ENCODE data around the gene SLC11A2.

DNA sequence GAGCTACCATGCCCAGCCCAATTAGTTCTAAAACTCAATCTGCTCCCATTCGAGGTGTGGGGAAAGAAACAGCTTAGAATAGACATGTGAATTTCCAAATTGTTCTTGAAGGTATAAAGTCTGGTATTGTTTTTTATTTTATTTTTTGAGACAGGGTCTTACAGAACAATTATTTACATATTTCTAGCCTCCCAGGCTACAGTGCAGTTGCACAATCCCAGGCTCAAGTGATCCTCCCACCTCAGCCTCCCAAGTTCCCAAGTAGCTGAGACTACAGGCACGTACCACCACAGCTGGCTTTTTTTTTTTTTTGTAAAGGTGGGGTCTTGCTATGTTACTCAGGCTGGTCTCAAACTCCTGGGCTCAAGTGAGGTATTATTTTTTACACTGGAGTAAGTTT lies 6.3 kb downstream of the SLC11A2 start:
- no peak for TF ChIP-seq SIN3A (IDR thresholded peaks at IDR 0.05; ENCODE audit: borderline replicate concordance, insufficient read depth, low read length)
- TF ChIP-seq TAF1 (IDR thresholded peaks at IDR 0.05; ENCODE audit: borderline replicate concordance, insufficient read depth, low read length): no peak
- TF ChIP-seq POLR2AphosphoS5 (IDR thresholded peaks at IDR 0.05; ENCODE audit: low read depth, low read length): no peak
- TF ChIP-seq, protein P1, sequence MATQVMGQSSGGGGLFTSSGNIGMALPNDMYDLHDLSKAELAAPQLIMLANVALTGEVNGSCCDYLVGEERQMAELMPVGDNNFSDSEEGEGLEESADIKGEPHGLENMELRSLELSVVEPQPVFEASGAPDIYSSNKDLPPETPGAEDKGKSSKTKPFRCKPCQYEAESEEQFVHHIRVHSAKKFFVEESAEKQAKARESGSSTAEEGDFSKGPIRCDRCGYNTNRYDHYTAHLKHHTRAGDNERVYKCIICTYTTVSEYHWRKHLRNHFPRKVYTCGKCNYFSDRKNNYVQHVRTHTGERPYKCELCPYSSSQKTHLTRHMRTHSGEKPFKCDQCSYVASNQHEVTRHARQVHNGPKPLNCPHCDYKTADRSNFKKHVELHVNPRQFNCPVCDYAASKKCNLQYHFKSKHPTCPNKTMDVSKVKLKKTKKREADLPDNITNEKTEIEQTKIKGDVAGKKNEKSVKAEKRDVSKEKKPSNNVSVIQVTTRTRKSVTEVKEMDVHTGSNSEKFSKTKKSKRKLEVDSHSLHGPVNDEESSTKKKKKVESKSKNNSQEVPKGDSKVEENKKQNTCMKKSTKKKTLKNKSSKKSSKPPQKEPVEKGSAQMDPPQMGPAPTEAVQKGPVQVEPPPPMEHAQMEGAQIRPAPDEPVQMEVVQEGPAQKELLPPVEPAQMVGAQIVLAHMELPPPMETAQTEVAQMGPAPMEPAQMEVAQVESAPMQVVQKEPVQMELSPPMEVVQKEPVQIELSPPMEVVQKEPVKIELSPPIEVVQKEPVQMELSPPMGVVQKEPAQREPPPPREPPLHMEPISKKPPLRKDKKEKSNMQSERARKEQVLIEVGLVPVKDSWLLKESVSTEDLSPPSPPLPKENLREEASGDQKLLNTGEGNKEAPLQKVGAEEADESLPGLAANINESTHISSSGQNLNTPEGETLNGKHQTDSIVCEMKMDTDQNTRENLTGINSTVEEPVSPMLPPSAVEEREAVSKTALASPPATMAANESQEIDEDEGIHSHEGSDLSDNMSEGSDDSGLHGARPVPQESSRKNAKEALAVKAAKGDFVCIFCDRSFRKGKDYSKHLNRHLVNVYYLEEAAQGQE (IDR thresholded peaks at IDR 0.05; ENCODE audit: insufficient read depth in 1 of 2, low read depth in 2 of 2, low read length in 2 of 2): no peak
